DLD1 (cell line): Measurements from ENCODE around the gene TEX36.
"Not testable (repeated sequence)": the region's sequence is repeated elsewhere in the genome, so short reads cannot be mapped to it uniquely, and the experiment has no call there.

ENCODE experiments used
- in situ Hi-C: cut with HindIII; loops from 2 replicates; pipeline ENCODE4 v1.10.0; 2017; ENCODE audit warnings: low sequenced_read_pairs

Gene TEX36

DNA sequence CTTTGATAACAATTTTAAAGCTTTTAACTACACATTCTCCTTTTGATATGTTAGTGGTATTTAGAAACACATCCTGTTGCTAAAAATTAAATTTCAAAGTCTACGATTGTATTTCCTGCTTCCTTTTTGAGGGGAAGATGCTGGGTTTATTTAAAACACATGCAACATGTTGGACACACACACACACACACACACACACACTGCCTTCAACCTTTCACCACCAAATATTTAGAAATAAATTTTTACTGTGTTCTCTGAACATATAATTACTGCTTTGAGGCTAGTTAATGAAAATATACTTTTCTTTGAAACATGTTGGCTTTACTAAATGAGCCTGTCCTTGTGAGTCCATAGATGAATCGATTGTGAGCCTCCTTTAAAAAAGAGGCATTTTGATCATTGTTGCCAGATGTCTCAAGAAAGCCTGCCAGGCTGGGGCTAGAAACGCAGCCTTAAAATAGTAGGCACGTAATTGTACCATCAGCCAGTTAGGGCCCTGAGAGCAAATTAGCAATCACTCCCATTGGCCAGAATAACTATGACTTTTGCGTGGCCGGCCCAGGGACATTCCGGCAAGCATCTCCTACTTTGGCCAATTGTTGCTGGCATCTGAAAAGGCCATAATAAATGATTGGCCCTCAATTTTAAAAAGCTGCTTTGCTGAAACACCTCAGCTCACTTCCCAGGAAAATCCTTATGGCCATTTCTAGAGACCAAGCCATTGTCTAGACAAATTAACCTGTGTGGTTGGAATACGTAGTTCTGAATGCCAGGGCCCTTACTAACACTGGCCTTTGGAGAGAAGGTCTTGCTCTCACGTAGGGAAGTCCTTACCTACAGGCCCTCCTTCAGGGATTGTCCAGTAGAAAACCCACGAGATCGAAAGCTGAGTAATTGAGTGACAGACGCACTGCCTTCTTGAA, 9.9 kb upstream of the TEX36 start:
- in situ Hi-C loops, result no loop called here

DNA sequence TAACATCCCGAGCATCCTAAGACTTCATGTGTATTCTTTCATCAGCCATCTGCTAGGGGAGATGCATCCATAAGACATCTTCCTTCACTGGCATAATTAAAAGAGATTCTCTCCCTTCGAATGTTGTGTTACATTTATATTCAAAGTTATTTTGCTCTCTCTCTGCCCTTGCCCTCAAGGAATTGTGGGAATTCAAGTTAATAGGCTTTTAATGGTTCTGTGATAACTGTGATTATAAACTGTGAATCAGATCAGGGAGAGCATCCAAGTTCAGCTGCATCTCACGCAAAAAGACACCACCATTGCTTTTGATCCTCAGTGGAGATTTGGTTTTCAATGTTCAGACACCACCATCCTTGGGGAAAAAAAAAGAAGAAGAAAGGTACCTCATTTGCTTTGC, 9.2 kb upstream of the TEX36 start:
- in situ Hi-C loops, result no loop called here

DNA sequence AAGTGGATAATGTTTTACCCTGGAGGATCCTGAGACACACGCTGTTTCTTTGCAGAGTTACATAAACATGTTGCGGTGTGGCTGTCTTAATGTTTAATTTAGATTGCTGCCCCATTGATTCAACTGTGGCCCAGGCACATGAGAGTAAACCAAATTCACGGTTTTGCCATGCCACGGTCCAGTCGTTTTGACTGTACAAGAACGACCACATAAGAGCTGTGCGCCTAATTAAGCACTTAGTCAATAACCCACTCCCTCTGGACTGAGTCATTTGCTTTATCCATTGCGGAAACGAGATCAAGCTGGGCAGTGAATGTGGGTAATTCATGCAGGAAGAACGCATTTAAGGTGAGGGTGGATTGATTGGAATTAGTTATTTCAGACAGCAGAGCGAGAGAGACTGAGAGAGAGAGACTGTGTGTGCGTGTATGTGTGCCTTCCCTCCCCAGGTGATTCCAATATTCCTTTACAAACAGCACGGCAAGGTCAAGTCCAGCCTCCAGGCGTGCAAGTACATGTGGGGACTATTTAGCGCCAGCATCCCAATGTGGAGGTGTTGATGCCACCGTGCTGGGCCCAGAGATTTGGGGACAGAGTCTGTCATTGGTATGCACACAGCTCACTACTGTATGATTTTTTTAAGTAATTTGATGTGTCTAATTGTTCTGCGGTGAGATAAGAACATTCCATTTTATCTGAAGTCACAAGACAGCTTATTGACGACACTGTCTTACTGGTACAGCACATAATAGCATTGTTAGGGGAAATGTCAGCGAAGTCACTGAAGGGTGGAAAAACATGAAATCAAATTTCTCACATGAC, 8.4 kb upstream of the TEX36 start:
- in situ Hi-C loops, result no loop called here

DNA sequence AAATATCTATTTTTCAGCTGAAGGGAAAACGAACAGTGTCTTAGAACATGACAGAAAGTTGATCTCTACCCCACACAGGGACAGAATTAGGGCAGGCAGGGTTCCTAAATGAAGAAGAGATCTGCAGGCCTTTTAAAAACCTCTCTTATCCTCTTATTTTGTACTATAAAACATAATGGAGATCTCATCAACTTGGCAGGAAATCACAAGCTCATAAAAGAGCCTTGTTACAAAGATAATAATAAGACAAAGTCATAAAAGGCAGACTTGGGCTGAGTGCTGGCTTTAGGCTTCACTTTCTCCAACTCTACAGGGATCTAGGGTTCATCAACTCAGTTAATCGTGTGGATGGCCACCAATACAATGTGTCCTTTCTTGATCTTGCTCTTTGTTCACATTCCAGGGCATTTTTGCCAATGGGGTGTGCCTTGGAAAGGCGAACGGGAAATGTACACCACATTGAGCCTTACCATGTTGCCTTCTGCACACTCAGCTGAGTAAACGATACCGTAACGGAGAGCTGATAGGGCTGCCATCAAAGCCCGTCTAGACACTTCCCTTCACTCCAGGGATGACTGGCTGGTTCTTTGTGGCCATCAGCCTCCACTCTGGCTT, 7.1 kb upstream of the TEX36 start:
- in situ Hi-C loops, result no loop called here

DNA sequence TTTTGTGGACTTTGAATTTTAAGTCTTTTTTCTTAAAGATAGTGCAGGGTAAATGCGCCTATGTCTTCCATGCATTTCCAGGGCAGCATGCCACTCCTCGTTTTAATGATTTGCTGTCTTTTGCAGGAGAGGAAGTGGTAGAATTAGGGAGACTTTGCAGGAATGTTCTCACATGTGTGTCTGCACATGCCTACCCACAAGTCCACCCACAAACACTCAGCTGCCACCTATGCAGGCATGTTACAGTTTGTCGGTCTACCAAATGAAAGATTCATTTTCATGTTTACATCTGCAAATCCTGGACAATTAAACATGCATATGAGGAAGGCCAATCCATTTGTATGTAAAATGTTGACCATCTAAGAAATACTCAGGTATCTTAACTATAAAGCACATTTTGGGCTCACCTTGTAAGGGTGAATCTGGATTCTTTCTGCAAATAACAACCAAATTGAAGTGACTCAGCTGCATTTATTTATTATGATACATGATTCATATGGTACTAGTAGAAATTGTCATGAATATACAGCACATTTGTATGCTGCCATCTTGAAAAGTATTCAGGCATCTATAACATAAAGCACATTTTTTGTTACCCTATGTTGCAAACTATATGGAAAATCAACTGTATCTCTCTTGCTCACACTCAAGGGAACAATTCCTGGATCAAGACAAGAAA, 4.7 kb upstream of the TEX36 start:
- in situ Hi-C loops, result no loop called here

DNA sequence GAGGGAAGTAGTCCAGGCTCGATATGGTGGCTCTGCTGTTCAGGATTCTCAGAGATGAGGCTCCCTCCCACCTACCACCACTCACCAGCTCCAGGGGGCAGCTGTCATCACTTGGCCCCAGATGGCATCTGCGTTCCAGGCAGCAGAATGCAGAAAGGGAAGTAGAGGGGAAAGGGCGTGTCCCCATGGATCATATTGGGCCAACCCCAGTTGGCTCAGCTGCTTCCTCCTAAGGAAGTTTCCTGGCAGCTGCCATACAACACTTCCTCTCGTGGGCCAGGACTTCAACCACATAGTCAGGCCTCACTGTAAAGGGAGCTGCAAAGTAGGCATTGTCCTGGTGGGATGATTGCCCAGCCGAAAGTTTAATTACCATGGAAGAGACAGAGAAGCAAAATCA, 1.6 kb upstream of the TEX36 start:
- in situ Hi-C loops, result no loop called here

DNA sequence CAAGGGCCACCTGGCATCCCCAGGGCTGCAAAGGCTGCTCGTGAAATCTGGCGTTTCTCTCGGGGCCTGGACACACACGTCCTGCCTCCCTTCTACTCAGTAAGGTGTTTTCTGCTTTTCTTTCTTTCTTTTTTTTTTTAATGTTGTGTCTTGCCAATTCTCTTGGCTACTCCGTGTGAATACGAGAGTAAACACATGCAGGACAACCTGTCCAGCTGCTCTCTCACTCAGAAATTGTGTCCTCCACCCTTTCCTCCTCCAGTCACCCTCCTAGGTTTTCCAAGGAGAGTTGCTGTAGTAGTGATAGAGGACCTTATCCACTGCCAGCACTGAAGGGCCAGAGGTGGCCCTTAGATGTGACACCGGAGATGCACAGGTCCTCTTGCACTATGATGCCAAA, 858 bp upstream of the TEX36 start:
- in situ Hi-C loops, result no loop called here

DNA sequence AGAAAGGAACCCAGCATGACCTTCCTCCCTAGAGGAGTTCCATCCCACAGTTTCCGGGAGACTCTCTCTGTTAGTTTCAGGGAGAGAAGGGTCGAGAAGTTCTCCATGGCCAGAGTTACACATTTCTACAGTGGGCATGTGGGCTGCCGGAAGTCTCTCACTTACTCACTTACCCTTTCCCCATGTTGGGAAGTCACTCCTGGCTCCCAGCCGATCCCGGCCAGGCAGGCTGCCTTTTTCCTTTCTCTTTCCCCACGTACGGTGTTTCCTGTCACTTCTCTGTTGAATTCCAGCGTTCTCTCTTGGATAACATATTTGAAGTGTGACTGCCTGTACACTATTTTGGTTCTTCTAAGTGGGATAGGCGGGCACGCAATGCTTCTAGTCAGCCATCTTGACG, 3.5 kb downstream of the TEX36 start:
- in situ Hi-C loops, result no loop called here

DNA sequence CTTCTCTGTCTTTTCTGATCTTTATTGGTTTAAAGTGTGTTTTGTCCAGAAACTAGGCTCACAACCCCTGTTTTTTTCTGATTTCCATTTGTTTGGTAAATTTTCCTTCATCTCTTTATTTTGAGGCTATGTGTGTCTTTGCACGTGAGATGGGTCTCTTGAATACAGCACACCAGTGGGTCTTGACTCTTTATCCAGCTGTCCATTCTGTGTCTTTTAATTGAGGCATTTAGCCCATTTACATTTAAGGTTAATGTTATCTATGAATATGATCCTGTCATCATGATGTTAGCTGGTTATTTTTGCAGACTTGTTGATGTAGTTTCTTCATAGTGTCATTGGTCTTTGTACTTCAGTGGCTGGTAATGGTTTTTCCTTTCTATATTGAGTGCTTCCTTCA, 10.1 kb downstream of the TEX36 start:
- in situ Hi-C loops, result no loop called here

DNA sequence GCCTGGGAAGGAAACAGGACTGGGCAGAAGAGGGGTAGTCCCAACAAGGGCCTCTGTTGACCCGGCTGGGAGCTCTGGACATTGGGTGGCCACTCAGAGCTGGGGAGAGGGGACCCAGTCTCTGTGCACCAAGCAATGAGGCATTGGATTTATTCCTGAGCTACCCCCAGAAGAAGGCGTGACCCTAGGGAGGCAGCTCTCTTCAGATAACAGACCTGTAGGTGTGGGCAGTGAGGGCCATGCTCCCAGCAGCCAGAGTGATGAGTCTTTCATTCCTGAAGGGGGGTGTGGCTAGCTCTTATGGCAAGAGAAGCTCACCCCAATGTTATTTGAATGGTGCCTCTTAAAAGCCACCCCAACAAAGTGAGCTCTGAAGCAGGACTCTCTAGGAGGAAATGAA, 20.4 kb downstream of the TEX36 start:
- in situ Hi-C loops, result no loop called here

DNA sequence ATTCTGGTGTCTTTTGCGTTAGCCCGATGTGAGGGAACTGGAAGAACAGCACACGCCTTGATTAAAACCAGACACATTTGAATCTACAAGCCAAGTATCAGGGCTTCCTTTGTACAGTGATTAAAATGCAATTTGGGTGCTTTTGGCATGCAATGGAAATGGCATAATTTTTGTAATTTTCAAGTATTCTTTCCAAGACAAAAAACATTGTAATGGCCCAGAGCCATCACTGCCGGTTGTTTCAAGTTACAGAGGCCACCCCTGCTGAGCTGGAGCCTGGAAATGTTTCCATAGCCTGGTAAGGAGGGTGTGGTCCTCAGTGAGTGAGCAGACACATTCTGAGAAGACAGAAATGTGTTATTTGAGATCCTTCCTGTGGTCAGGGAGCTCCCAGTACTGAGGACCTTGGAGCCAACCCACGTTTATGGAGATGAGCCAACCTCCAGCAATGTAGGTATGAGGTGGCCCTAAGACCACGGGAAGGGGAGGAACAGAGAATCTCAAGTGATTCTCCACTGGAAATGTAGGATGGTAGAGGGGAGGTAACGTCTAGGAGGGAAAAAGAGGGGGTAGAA, 20.9 kb downstream of the TEX36 start:
- in situ Hi-C loops, result no loop called here

DNA sequence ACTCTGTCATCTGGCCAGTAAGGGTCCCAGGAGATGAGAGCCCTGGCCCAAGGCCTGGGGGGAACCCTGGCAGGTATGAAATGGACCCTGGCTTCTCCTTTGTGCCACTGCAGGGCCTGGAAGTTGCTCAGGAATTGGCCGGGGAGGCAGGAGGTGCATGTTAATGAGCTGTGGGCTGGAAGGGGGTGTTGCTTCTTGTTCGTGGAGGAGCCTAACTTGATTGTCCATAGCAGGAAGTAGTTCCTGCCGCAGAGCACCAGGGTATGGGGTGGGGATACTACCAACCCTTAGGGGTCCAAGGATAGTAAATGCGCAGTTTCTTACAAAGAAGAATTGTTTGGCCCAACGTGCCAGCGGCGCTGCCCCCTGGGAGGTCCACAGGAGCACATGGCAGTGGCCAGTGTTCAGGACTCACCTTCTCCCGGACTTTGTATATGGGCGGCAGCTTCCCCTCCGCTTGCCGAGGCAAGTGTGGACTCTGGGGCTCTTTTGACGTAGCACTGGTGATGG, 21.5 kb downstream of the TEX36 start:
- in situ Hi-C loops, result no loop called here

DNA sequence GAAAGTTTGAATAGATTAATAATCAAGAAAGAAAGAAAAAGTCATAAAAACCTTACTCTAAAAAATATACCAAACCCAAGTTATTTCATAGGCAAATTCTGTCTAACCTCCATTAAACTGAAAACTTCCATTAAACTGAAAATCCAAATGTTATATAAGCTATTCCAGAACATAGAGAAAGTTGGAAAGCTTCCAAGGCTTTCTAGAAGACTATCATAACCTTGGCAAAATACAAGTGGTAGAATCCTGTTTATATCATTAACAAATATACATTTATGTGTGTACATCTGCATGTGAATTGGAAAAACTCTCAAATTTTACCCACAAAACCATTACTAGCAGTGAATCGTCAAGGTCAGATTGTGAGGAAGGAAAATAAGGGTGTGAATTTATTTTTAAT, 23.9 kb downstream of the TEX36 start:
- in situ Hi-C loops, result no loop called here

DNA sequence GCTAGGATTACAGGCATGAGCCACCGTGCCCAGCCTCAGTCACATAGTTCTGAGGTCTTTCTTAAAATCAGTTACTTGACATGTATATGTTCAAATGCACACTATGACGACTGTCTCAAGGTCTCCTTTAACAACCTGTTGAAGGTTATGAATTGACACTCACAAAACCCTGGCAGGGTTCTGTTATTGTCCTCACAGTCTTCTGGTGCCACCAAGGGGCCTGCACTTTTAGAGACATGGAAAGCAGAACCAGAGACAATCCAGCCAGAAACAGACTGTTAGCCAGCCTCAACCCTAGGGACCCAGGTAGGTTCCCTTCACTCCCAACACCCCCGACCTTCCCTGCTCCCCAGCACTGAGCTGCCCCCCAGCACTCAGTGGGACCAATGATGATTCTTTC, 26.4 kb downstream of the TEX36 start:
- in situ Hi-C loops, result no loop called here

DNA sequence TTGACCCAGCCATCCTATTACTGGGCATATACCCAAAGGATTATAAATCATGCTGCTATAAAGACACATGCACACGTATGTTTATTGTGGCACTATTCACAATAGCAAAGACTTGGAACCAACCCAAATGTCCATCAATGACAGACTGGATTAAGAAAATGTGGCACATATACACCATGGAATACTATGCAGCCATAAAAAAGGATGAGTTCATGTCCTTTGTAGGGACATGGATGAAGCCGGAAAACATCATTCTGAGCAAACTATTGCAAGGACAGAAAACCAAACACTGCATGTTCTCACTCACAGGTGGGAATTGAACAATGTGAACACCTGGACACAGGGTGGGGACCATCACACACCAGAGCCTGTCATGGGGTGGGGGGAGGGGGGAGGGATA, 29.9 kb downstream of the TEX36 start:
- in situ Hi-C loops, result not testable (repeated sequence)

DNA sequence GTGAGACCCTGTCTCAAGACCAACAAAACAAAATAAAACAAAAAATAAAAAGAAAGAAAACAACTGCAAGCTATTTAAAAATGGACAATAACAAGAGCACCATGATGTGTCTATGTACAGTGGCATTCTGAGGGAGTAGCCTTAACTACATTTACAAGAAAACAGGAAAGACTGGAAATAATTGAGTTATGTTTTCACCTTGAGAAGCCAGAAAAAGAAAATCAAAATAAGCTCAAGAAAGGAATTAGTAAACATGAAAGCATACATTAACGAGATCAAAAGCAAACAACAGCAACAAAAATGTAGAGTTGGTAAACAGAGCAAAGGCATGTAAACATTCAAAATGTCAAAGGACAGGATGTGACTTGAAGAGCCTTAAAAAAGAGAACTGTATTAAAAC, 36.7 kb downstream of the TEX36 start:
- in situ Hi-C loops, result no loop called here

DNA sequence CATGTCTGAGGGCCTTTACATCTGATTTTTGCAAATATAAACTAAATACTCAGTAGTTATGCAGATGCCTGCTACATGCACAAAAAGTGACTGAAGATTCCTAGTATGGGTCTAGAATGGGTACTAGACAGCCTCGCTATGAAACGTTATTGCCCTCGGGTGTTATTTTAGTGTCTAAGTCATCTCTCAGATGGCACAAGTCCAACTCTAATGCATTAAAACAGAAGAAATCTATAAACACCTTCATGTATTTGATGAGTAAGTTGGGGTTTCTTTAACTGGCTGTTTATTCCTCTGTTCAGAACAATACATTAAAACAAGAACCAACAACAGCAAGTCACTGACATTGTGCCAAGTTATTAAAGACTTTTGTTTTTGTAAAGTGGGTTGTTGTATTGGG, 41.6 kb downstream of the TEX36 start:
- in situ Hi-C loops, result no loop called here

DNA sequence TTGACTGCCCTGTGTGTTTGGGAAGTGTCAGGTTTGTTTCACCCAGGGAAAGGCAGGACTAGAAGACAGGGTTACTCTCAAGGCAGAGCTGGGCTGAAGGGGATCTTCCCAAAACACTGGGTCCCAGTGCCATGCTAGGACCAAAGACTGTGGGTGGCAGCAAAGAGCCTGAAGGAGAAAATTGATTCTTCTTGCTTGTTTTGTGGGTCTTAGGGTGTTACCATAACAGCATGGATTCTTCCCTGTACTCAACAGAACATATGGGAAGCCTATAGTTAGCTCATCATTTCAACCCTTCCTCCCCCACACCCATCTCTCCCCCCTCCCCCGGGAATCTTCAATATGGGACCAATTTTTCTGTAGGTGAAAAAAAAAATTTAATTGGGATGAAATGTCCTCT, 42.3 kb downstream of the TEX36 start:
- in situ Hi-C loops, result no loop called here

DNA sequence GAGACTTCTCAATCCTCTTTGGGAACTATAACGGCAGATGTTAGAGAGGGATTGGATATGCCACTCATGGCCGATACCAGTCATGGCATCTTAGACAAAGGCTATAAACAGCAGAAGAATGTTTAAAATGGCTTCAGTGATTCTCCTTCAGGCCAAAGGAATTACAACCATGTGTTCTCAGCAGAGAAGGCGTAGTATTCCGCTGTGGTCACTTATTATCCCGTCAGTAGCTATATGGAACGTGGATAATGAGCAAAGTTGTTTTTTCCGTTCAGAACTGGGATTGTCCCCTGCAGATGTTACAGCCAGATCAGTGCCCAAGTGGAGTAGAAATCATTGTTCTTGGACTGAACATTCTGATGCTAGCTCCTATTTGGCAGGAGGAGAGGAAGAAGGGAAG, 43.1 kb downstream of the TEX36 start:
- in situ Hi-C loops, result no loop called here

DNA sequence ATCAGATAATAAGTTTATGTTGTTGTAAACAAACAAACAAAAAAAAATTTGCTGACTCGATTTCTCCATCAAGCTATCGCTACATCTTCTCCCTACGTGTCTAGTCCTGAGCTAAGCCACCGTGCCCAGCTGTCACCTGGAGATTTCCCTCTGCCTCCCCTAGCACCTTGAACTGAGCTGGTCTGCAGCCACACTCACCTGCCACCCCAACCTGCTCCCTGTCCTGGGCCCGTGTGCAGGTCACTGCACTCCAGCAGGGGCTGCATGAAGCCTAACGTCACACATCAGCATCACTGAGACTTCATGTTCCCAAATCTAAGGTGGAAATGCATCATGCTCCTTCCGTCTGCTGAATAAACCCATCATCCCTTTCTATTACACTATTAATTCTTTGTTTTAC, 44.4 kb downstream of the TEX36 start:
- in situ Hi-C loops, result no loop called here

DNA sequence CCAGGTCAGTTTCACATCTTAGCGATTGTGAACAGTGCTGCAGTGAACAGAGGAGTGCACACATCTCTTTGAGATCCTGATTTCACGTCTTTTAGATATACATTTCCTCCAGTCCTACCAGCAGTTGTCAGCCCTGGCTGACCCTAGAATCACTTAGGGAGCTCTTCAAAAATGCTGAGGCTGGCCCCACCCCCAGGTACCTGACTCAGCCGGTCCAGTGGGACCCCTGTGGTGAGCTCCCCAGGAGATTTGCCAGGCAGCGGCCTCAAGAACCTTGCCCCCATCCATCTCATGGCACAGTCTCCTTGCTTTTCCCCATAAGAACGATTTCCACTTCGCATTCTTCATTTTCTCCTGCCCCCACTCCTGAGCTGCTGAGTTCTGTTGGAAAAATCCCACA, 45.5 kb downstream of the TEX36 start:
- in situ Hi-C loops, result no loop called here
